CD1c-positive myeloid dendritic cell (primary cell): ENCODE data around the gene EMCN.
"Not testable (repeated sequence)": the region's sequence is repeated elsewhere in the genome, so short reads cannot be mapped to it uniquely, and the experiment has no call there.

Experiments
- DNase-seq: peaks from one replicate; pipeline ENCODE4 v3.0.0-alpha.2; 2016; ENCODE audit errors: extremely low spot score

Gene EMCN

DNA sequence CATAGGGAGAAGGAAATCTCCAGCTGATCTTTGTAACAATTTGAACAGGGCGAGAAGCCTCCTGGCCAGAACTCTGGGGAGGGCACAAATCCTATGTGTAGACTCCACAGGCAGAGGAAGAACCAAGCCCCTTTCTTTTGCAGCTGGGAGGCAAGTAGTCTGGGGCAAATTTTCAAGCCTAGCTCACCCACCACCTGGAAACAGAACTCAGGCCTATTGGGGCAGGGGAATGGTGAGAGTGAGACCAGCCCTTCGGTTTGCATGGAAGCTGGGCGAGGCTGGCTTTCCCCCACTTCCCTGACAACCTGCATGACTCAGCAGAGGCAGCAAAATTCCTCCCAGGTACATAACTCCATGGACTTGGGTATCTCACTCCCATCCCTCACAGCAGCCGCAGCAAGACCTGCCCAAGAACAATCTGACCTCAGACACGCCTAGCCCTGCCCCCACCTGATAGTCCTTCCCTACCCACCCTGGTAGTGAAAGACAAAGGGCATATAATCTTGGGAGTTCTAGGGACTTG lies 138.2 kb downstream of the EMCN start:
- no peak for DNase-seq

- DNase-seq, result no peak
Measured at GRCh38 chr4:100372432-100372831, 145.4 kb downstream of the EMCN start.

DNA sequence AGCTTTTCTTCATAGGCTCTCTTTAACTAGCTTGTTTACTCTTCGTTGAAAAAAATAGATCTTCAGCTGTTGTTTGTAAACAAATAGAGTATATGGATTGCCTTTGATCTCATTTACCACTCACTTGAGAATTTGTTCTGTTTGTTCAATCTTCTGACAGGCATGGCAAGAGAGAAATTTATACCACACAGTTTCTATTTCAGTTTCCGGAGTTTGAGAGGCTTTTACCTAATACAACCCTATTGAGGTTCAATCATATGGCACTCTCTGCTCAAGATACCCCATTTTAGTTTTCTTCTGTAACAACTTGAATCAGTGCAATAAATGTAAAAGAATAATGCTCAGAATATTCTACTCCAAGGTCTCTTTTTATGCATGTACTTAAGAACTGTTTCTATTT lies 148.0 kb downstream of the EMCN start:
- DNase-seq, result no peak

DNA sequence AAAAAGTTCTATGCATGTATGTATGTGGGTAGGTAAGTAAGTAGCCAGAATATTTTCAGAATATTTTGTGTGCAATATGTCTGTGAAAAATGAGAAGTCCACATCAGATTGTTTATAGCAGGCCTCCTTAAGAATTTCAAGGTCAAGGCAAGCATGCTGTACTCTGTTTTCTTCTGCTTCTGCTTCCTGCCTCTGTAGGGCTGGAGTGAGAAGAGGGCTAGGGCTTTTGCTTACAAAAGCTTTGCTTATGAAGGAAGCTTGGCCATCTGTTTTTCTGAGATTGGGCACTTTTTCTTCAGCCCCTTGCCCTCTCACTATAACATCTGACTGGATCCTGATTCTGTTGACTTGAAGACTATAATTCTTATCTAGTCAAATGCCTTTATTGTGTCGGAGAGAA lies 150.4 kb downstream of the EMCN start:
- no peak for DNase-seq

GRCh38 chr4:100366213-100366612 lies 151.6 kb downstream of the EMCN start:
- DNase-seq, result no peak

DNA sequence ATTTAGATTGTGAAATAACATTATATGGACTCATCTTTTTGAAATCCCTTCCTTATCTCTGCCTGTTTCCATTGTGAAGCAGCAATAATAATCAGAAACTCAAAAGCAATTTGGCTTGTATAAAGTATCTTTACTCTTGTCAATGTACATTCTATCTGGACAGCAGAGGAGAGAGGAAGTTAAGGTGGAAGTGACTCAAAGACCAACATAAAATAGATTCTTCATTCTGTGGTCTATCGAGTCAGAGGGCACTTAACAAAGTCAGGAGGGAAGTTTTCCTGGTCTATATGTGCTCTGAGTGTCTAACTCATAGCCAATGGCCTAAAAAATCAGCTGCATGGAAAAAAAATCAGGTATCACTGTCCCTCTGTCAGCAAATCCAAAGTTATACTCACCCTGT lies 155.5 kb downstream of the EMCN start:
- no peak for DNase-seq

DNA sequence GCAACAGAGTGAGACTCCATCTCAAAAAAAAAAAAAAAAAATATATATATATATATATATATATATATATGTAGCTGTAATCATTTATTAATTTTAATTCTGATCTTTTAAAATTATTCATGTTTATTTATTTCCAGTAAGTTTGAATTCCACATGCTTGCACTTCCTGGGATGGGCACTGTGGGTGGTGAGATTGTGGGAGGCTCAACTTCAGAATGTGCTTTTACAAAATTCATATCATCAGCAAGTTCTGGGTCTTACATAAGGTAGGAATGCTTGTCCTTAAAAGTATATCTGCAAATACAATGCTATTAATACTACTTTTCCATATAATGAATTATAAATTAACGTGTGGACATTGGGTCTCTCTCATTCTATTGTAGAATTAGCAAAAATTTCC lies 156.5 kb downstream of the EMCN start:
- no peak for DNase-seq

DNA sequence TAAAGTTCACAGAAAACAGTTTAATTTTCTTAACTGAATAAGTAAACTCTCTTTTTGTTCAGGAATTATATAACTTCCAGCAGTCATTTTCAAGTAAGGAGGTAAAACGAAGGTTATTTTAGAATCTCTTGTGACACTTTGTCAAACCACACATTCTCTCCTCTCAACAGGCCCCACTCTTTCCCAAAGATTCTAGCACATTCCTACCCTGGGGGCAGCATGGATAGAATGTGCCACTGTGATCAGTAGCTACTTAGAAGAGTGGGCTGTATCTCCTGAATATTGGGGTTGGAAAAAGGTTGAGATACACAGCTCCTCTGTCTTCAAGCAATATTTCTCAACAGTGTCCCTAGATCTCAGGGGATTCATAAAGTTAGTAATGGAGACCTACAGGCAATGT lies 157.6 kb downstream of the EMCN start:
- no peak for DNase-seq

DNA sequence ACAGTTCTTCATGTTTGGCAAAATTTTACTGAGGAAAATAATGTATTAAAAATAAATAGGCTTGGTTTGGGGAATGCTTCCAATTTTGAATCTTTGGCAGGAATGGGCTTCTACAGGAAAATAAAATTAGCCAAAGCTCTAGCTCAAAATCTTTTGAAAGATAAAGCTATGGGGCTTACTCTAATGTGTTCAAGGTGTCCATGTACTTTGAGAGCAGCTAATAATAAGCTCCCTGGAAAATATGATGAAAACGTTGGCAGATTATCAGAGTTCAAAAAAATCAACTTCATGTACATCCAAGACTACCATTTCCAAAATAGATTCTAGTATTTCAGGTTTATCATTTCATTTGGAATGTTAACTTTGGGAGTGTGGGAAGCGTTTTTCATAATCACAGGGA lies 158.4 kb downstream of the EMCN start:
- DNase-seq, result no peak

DNA sequence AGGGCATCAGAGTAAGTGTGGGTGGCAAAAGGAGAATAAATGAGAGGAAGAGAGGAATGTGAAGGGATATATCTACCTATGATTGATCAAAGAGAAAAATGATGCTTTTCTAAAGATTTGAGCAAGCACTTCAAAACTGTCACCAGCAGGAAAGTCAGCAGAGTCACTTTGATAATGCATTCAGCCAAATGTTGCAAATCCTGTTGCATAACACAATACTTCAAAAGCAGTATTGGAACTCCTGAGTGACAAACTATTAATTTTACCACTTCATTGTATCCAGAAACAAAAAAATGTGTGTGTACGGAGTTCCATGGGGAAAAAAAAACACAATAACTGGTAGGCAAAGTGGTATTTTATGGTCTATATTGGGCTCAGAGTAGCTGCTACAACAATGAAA lies 160.3 kb downstream of the EMCN start:
- no peak for DNase-seq

DNA sequence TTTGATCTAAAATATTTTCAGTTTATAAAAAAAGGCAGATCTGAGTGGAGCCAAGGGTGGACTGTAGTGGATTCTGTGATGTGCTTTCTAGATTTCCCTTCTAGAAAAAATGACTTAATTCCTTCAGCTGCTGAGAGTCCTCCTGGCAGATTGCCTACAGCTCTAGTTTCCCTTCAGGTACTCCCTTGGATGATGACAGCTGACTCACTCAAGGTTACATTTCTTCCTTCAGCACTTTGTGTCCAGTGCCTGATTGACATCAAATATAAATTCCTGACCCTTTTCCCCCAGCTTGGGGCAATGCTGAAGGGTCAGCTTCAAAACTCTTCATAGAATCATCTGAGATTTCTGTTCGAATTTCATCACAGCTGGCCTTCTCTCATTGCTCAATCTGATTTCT lies 161.7 kb downstream of the EMCN start:
- DNase-seq, result no peak

DNA sequence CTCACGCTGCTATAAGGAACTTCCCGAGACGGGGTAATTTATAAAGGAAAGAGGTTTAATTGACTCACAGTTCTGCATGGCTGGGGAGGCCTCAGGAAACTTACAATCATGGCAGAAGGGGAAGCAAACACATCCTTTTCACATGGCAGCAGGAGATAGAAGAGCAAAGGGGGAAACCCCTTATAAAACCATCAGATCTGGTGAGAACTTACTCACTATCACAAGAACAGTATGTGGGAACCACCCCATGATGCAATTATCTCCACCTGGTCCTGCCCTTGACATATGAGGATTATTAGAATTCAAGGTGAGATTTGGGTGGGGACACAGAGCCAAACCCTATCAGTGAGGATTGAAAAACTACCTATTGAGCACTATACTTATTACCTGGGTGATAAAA lies 165.5 kb downstream of the EMCN start:
- DNase-seq, result not testable (repeated sequence)

DNA sequence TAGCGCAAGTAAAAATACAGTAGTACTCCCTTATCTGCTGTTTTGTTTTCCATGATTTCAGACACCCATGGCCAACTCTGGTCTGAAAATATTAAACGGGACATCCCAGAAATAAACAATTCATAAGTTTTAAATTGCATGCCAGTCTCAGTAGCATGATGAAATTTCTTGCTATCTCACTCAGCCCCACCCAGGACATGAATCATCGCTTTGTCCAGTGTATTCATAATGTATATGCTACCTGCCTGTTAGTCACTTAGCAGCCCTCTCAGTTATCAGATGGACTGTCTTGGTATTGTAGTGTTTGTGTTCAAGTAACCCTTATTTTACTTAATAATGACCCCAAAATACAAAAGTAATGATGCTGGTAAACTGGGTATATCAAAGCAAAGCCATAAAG lies 169.3 kb downstream of the EMCN start:
- no peak for DNase-seq

DNA sequence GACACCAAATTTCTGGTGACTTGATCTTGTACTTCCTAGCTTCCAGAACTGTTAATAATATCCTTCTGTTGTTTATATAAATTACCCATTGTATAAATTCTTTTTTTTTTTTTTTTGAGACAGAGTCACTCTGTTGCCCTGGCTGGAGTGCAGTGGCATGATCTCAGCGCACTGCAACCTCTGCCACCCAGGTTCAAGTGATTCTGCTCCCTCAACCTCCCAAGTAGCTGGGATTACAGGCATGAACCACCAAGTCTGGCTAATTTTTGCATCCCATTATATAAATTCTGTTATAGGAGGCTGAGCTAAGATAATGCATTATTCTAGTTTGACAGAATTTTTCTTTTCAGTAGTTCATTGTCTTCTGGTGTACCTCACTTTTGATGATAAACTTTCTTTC lies 170.6 kb downstream of the EMCN start:
- DNase-seq, result no peak

DNA sequence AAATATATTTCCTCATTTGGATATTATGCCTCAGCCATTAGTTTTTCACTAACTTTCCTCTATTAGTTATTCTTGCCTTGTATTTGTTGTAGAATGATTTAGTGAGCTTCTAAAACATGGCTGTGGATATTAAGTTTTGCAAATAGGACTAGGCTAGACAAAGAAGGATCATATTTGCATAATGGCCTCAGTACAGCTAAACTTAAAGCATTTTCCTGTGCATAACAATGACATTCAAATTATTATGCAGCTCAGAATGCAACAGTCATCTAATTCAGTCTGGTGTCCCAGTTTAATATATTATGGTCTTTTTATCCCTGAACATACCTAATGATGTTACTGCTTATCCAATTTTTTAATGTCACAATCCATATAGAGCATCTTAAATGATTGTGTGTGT lies 172.2 kb downstream of the EMCN start:
- no peak for DNase-seq
